GM10266 (cell line): ENCODE data around the gene RASL11B.

ENCODE experiments used
- DNase-seq: peaks from one replicate; pipeline ENCODE4 v3.0.0; 2012; ENCODE audit errors: extremely low spot score
- CTCF ChIP-seq: IDR thresholded peaks from 2 replicates; pipeline ENCODE4 v1.5.1; 2012; ENCODE audit warnings: mild to moderate bottlenecking, low read depth; ENCODE audit not compliant: control insufficient read depth, insufficient read depth; ENCODE audit errors: missing control alignments

The RASL11B gene

GRCh38 chr4:52880994-52881393 is 18.9 kb downstream of the RASL11B start:
- DNase-seq, result no peak
- no peak for TF ChIP-seq CTCF

GRCh38 chr4:52883183-52883621 is 21.1 kb downstream of the RASL11B start:
- DNase-seq, result no peak
- TF ChIP-seq CTCF, result no peak

GRCh38 chr4:52883707-52884669 is 21.9 kb downstream of the RASL11B start:
- DNase-seq, result no peak
- no peak for TF ChIP-seq CTCF

- DNase-seq, result no peak
- TF ChIP-seq CTCF, result no peak
Measured at GRCh38 chr4:52884994-52885393, 22.9 kb downstream of the RASL11B start.

- TF ChIP-seq CTCF, result no peak
- DNase-seq, result no peak
Measured at GRCh38 chr4:52889354-52889753, 27.2 kb downstream of the RASL11B start.

GRCh38 chr4:52889778-52890520 is 27.8 kb downstream of the RASL11B start:
- DNase-seq, result no peak
- no peak for TF ChIP-seq CTCF

GRCh38 chr4:52890521-52890791 is 28.3 kb downstream of the RASL11B start:
- DNase-seq, result no peak
- TF ChIP-seq CTCF, result no peak
